ENCODE measurements around the gene TRERF1. TPM values are rescaled to one million over a fixed set of nuclear protein-coding genes. Genes with fewer than 3 reads are reported as not detected.

The TRERF1 gene
- polyA plus RNA-seq, 3 donors, result 0.58 to 10.0 (median 2.0) TPM

- Mint-ChIP-seq H3K4me3 (no peak overlapping the region), H3K27me3 (ENCODE audit: low read depth in 3 of 3) (peaks cover 0 to 2% (median 0%) of the 10 kb centered on the region in 3 donors)
- H3K27ac ChIP-seq (ENCODE audit: low read depth in 1 of 2, low read length in 2 of 2), result no peak overlapping the region
These were observed 50.1 kb downstream of the TRERF1 start for GRCh38 chr6:42401613-42401951.

GRCh38 chr6:42400886-42401612 lies 50.7 kb downstream of the TRERF1 start:
- TF ChIP-seq, protein P1, sequence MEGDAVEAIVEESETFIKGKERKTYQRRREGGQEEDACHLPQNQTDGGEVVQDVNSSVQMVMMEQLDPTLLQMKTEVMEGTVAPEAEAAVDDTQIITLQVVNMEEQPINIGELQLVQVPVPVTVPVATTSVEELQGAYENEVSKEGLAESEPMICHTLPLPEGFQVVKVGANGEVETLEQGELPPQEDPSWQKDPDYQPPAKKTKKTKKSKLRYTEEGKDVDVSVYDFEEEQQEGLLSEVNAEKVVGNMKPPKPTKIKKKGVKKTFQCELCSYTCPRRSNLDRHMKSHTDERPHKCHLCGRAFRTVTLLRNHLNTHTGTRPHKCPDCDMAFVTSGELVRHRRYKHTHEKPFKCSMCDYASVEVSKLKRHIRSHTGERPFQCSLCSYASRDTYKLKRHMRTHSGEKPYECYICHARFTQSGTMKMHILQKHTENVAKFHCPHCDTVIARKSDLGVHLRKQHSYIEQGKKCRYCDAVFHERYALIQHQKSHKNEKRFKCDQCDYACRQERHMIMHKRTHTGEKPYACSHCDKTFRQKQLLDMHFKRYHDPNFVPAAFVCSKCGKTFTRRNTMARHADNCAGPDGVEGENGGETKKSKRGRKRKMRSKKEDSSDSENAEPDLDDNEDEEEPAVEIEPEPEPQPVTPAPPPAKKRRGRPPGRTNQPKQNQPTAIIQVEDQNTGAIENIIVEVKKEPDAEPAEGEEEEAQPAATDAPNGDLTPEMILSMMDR (IDR thresholded peaks at IDR 0.05), result no peak
- no peak overlapping the region for H3K4me3 ChIP-seq (replicated peaks in 1 of 3; ENCODE audit: low read depth in 2 of 3, low read length in 3 of 3)
- intact Hi-C loops (cut with micrococcal nuclease), result no loop called here
- H3K4me2 ChIP-seq (replicated peaks; ENCODE audit: extremely low read depth, low read length, poor library complexity, severe bottlenecking), result no peak overlapping the region
- Mint-ChIP-seq H3K36me3 (peaks cover 6 to 17% of the 10 kb centered on the region in 2 donors), H3K27me3 (ENCODE audit: low read depth in 3 of 3) (peaks cover 0 to 2% (median 0%) of the 10 kb centered on the region in 3 donors), H3K4me3 (no peak overlapping the region), H3K9me3 (no peaks in the 10 kb centered on the region), H3K4me1 (peaks cover 48% of the 10 kb centered on the region), H3K27ac (peak overlapping the region in 2 of 7 donors; percentile 11 to 27)
- H3K79me2 ChIP-seq (ENCODE audit: insufficient read depth, low read length), result peaks cover 100% of the 10 kb centered on the region
- no peak overlapping the region for H2AFZ ChIP-seq (ENCODE audit: insufficient read depth, low read depth, low read length, poor library complexity, severe bottlenecking)
- no peaks in the 10 kb centered on the region for H3K9me3 ChIP-seq (replicated peaks in 1 of 2; ENCODE audit: control insufficient read depth in 1 of 2, insufficient read depth in 1 of 2, low read length in 2 of 2)
- H3K9ac ChIP-seq (ENCODE audit: insufficient read depth, low read length, poor library complexity, severe bottlenecking), result no peak overlapping the region
- H3K36me3 ChIP-seq (replicated peaks in 1 of 2; ENCODE audit: control insufficient read depth in 1 of 2, insufficient read depth in 2 of 2, low read length in 2 of 2), result no peaks in the 10 kb centered on the region
- no peaks in the 10 kb centered on the region for H3K27me3 ChIP-seq (ENCODE audit: control insufficient read depth in 2 of 2, insufficient read depth in 2 of 2, low read length in 2 of 2)
- H3K4me1 ChIP-seq (ENCODE audit: control insufficient read depth in 1 of 2, insufficient read depth in 2 of 2, low read length in 2 of 2), result peaks cover 33 to 46% of the 10 kb centered on the region in 2 donors
- no peak for DNase-seq
- WGBS (ENCODE audit: insufficient coverage), result 95% methylated on average over 6 of the region's 8 CpGs
- no peak overlapping the region for H3K27ac ChIP-seq (ENCODE audit: low read depth in 1 of 2, low read length in 2 of 2)
- H4K20me1 ChIP-seq (ENCODE audit: insufficient read depth, low read length), result peaks cover 24% of the 10 kb centered on the region

More at GRCh38 chr6:42401613-42401951, 50.1 kb downstream of the TRERF1 start:
- H3K27me3 ChIP-seq (ENCODE audit: control insufficient read depth in 2 of 2, insufficient read depth in 2 of 2, low read length in 2 of 2), result no peaks in the 10 kb centered on the region
- DNase-seq, result no peak
- no peak overlapping the region for H3K4me2 ChIP-seq (replicated peaks; ENCODE audit: extremely low read depth, low read length, poor library complexity, severe bottlenecking)
- H3K9ac ChIP-seq (ENCODE audit: insufficient read depth, low read length, poor library complexity, severe bottlenecking), result no peak overlapping the region
- H3K36me3 Mint-ChIP-seq, result peaks cover 6 to 17% of the 10 kb centered on the region in 2 donors
- H2AFZ ChIP-seq (ENCODE audit: insufficient read depth, low read depth, low read length, poor library complexity, severe bottlenecking), result no peak overlapping the region
- peaks cover 100% of the 10 kb centered on the region for H3K79me2 ChIP-seq (ENCODE audit: insufficient read depth, low read length)
- intact Hi-C loops (cut with micrococcal nuclease), result no loop called here
- no peak overlapping the region for H3K27ac Mint-ChIP-seq
- no peaks in the 10 kb centered on the region for H3K9me3 ChIP-seq (replicated peaks in 1 of 2; ENCODE audit: control insufficient read depth in 1 of 2, insufficient read depth in 1 of 2, low read length in 2 of 2)
- TF ChIP-seq, protein P1 (IDR thresholded peaks at IDR 0.05), result no peak
- peaks cover 38 to 49% of the 10 kb centered on the region in 2 donors for H3K4me1 ChIP-seq (ENCODE audit: control insufficient read depth in 1 of 2, insufficient read depth in 2 of 2, low read length in 2 of 2)
- peaks cover 29% of the 10 kb centered on the region for H4K20me1 ChIP-seq (ENCODE audit: insufficient read depth, low read length)
- H3K4me3 ChIP-seq (replicated peaks in 1 of 3; ENCODE audit: low read depth in 2 of 3, low read length in 3 of 3), result no peak overlapping the region
- H3K4me1 Mint-ChIP-seq, result peaks cover 52% of the 10 kb centered on the region
- H3K9me3 Mint-ChIP-seq, result no peaks in the 10 kb centered on the region
- WGBS (ENCODE audit: insufficient coverage), result 100% methylated on average over 2 of the region's 3 CpGs
- H3K36me3 ChIP-seq (replicated peaks in 1 of 2; ENCODE audit: control insufficient read depth in 1 of 2, insufficient read depth in 2 of 2, low read length in 2 of 2), result no peaks in the 10 kb centered on the region
